Activated T-cell treated with anti-CD3 and anti-CD28 coated beads, Interleukin-2, amount 50 U/mL, for 1 hour (primary cell): ENCODE results near the gene AMDHD1.
"Not testable (repeated sequence)": the region's sequence is repeated elsewhere in the genome, so short reads cannot be mapped to it uniquely, and the experiment has no call there.

ENCODE experiments used
- DNase-seq: peaks from one replicate; pipeline ENCODE4 v3.0.0-alpha.2; 2020

The AMDHD1 gene

GRCh38 chr12:95966287-95966870, 23.2 kb downstream of the AMDHD1 start:
- no peak for DNase-seq

GRCh38 chr12:95967301-95967700, 24.2 kb downstream of the AMDHD1 start:
- DNase-seq: no peak

GRCh38 chr12:95969116-95969515, 26.0 kb downstream of the AMDHD1 start:
- not testable (repeated sequence) for DNase-seq

- DNase-seq: no peak
Measured at GRCh38 chr12:95970905-95971304, 27.8 kb downstream of the AMDHD1 start.

GRCh38 chr12:95972832-95973456, 29.8 kb downstream of the AMDHD1 start:
- no peak for DNase-seq

- no peak for DNase-seq
Measured at GRCh38 chr12:95974358-95974757, 31.2 kb downstream of the AMDHD1 start.

GRCh38 chr12:95975491-95975890, 32.4 kb downstream of the AMDHD1 start:
- DNase-seq: no peak

GRCh38 chr12:95976416-95976832, 33.3 kb downstream of the AMDHD1 start:
- no peak for DNase-seq

- DNase-seq: no peak
Measured at GRCh38 chr12:95977764-95978305, 34.7 kb downstream of the AMDHD1 start.

GRCh38 chr12:95978351-95978750, 35.2 kb downstream of the AMDHD1 start:
- no peak for DNase-seq

- DNase-seq: no peak
Measured at GRCh38 chr12:95978774-95979173, 35.6 kb downstream of the AMDHD1 start.

GRCh38 chr12:95980437-95980836, 37.3 kb downstream of the AMDHD1 start:
- no peak for DNase-seq

- no peak for DNase-seq
Measured at GRCh38 chr12:95982602-95983001, 39.5 kb downstream of the AMDHD1 start.

GRCh38 chr12:95984682-95985081, 41.6 kb downstream of the AMDHD1 start:
- no peak for DNase-seq

- DNase-seq: no peak
Measured at GRCh38 chr12:95986635-95987570, 43.8 kb downstream of the AMDHD1 start.

GRCh38 chr12:95988506-95989275, 45.6 kb downstream of the AMDHD1 start:
- no peak for DNase-seq

GRCh38 chr12:95989504-95990123, 46.5 kb downstream of the AMDHD1 start:
- DNase-seq: no peak

GRCh38 chr12:95990136-95990535, 47.0 kb downstream of the AMDHD1 start:
- no peak for DNase-seq

GRCh38 chr12:95993907-95994306, 50.8 kb downstream of the AMDHD1 start:
- DNase-seq: no peak

GRCh38 chr12:95994476-95994875, 51.3 kb downstream of the AMDHD1 start:
- no peak for DNase-seq

- DNase-seq: no peak
Measured at GRCh38 chr12:95995238-95996031, 52.3 kb downstream of the AMDHD1 start.
